Activated CD4-positive, alpha-beta T cell treated with anti-CD3 and anti-CD28 coated beads for 36 hours (primary cell): ENCODE data around the gene PDE4B. TPM values are rescaled to one million over a fixed set of nuclear protein-coding genes. Genes with fewer than 3 reads are reported as not detected.
"Not testable (repeated sequence)": the region's sequence is repeated elsewhere in the genome, so short reads cannot be mapped to it uniquely, and the experiment has no call there.

Experiments
- ATAC-seq: fragments of 200-7000 bp; cut with Tn5 transposase; one replicate; pipeline ENCODE4 v1.10.0; 2021; ENCODE audit warnings: mild to moderate bottlenecking, moderate library complexity
- CTCF ChIA-PET: fragments of 350-600 bp; sonication (Branson Sonifier 250); formaldehyde crosslinking; loops from one replicate; lab custom pipeline; 2021; ENCODE audit warnings: antibody characterized with exemption; lab: Charles Lee
- POLR2A ChIA-PET: fragments of 350-600 bp; sonication (Branson Sonifier 250); formaldehyde crosslinking; loops from one replicate; lab custom pipeline; 2021; ENCODE audit warnings: antibody characterized with exemption, inconsistent platforms; lab: Charles Lee
- DNase-seq: peaks from one replicate; pipeline ENCODE4 v3.0.0-alpha.2; 2020
- H3K27ac Mint-ChIP-seq: one replicate; pipeline ENCODE4 v1.8.0; 2021; ENCODE audit warnings: mixed read lengths
- H3K27me3 Mint-ChIP-seq: one replicate; pipeline ENCODE4 v1.8.0; 2021; ENCODE audit warnings: mixed read lengths
- H3K36me3 Mint-ChIP-seq: one replicate; pipeline ENCODE4 v1.8.0; 2021; ENCODE audit warnings: low read depth, mixed read lengths
- H3K4me1 Mint-ChIP-seq: one replicate; pipeline ENCODE4 v1.8.0; 2021; ENCODE audit warnings: mixed read lengths
- H3K4me3 Mint-ChIP-seq: one replicate; pipeline ENCODE4 v1.8.0; 2021; ENCODE audit warnings: mild to moderate bottlenecking, moderate library complexity, mixed read lengths
- H3K9me3 Mint-ChIP-seq: one replicate; pipeline ENCODE4 v1.8.0; 2021; ENCODE audit warnings: low read depth, mixed read lengths
- intact Hi-C, 2 experiments: fragments of 100-400 bp; cut with DNase I in 1 of 2; cut with micrococcal nuclease in 1 of 2; formaldehyde crosslinking; loops; one replicate each; pipeline versions ENCODE4 v1.14.2 to v1.15.1; 2022 to 2024; cut with DNase I, micrococcal nuclease
- total RNA-seq, 2 experiments: library from RNA; stranded (reverse); gene quantifications; one replicate each; pipeline ENCODE4 v1.2.3, GENCODE V29; 2021

PDE4B gene
- total RNA-seq, 2 experiments from 2014 or later = 24.2 to 24.7 TPM

DNA sequence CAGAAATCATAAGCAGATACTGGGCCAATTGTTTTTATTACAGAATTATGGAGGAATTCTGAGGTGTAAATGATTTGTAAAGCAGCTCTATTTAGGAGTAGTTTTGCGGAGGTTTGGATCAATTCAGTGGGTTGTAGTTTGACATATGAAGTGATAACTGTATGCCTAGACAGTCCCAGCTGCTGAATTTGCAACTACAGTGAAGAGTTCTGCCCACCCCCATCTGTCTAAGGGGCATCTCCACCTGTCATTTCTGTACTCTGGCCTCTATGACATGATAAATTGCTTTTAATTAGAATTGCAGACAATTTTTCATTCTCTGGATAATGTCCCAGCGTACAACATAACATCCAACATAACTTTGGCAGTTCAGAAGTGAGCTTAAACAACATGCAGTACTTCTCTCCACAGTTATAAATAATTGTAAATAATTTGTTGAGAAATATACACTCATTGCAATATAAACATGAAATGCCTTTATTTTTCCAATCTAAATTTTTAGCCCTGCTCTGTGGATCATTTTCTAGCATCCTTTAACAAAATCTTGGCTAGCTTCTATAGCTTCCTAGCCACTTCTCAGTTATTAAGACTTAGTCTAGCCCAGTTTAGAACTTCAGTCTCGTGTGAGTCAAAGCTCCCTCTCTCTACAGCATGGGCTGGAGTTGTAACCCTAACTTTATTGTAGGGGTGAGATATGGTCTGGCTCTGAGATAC lies 52.3 kb downstream of the PDE4B start:
- ChIA-PET POLR2A (no interaction called here), CTCF (interaction anchor here (1.4 kb wide), 1 partner anchor 45 kb away, joined by 5 read pairs; no protein-coding TSS in a partner anchor)
- Mint-ChIP-seq H3K4me1 (no peaks in the 10 kb centered on the region), H3K36me3 (no peaks in the 10 kb centered on the region), H3K4me3 (no peak overlapping the region), H3K27me3 (peaks cover 3% of the 10 kb centered on the region), H3K27ac (no peak overlapping the region), H3K9me3 (peaks cover 9% of the 10 kb centered on the region)
- intact Hi-C loops = no loop called here
- ATAC-seq = no peak
- DNase-seq = no peak

DNA sequence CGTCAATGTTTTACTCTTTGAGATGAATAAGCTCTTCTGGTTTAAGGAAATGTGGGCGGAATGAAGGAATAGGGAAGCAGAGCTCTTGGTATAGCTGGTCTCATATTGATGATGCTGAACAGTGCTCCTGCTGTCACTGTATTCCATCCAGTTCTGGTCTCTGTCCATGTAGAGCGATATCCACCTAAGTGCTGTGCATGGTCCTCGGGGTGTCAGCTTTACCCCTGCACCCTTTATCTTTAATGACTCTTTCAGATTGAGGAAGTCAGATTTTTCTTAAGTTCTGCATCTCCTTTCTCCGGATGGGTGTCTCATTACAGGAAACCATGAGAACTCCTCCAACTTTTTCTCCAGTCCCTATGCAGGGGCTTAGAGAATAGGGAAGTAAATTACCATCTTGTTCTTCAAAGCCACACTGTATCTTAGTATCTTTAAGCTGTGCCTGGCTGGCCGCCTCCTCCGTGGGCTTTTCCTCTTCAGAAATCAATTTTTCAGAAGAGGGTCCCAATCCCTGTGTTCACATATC lies 52.9 kb downstream of the PDE4B start:
- H3K27ac Mint-ChIP-seq = no peak overlapping the region
- no peak overlapping the region for H3K4me3 Mint-ChIP-seq
- peaks cover 12% of the 10 kb centered on the region for H3K9me3 Mint-ChIP-seq
- POLR2A ChIA-PET = no interaction called here
- H3K27me3 Mint-ChIP-seq = peaks cover 3% of the 10 kb centered on the region
- no peaks in the 10 kb centered on the region for H3K36me3 Mint-ChIP-seq
- ATAC-seq (no peak), DNase-seq (no peak)
- CTCF ChIA-PET = interaction anchor here (1.4 kb wide), 1 partner anchor 44 kb away, joined by 5 read pairs; no protein-coding TSS in a partner anchor
- H3K4me1 Mint-ChIP-seq = no peaks in the 10 kb centered on the region
- intact Hi-C loops = no loop called here

GRCh38 chr1:65846866-65847265 lies 54.2 kb downstream of the PDE4B start:
- no peak for ATAC-seq
- H3K27me3 Mint-ChIP-seq = peaks cover 3% of the 10 kb centered on the region
- H3K36me3 Mint-ChIP-seq = no peaks in the 10 kb centered on the region
- H3K9me3 Mint-ChIP-seq = peaks cover 12% of the 10 kb centered on the region
- ChIA-PET POLR2A (no interaction called here), CTCF (interaction anchor here (1.0 to 1.4 kb wide), 2 partner anchors 10 to 43 kb away, joined by 4 to 5 read pairs; no protein-coding TSS in a partner anchor)
- no peak overlapping the region for H3K4me3 Mint-ChIP-seq
- H3K4me1 Mint-ChIP-seq = no peaks in the 10 kb centered on the region
- no peak for DNase-seq
- H3K27ac Mint-ChIP-seq = no peak overlapping the region
- intact Hi-C loops = no loop called here

- ChIA-PET POLR2A (interaction anchor here (0.6 kb wide), 1 partner anchor 449 kb away, joined by 3 read pairs; no protein-coding TSS in a partner anchor), CTCF (no interaction called here)
- no peak for ATAC-seq
Measured at GRCh38 chr1:65850281-65850680, 57.6 kb downstream of the PDE4B start.

DNA sequence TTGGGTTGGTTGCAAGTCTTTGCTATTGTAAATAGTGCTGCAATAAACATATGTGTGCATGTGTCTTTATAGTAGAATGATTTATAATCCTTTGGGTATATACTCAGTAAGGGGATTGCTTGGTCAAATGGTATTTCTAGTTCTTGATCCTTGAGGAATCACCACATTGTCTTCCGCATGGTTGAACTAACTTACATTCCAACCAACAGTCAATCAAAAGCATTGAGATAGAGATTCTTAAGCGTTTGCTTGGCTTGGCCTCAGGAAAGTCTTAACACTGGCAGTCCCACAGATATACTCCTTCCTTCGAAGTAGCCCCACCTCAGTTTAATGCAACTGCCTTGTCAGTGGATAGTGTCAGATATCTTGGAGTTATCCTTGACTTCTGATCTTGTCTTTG lies 63.9 kb downstream of the PDE4B start:
- ATAC-seq, H3K36me3 Mint-ChIP-seq, H3K4me3 Mint-ChIP-seq, H3K27me3 Mint-ChIP-seq, H3K9me3 Mint-ChIP-seq, H3K4me1 Mint-ChIP-seq, intact Hi-C loops, H3K27ac Mint-ChIP-seq, CTCF ChIA-PET, POLR2A ChIA-PET, DNase-seq: not testable (repeated sequence)

More at GRCh38 chr1:65850281-65850680, 57.6 kb downstream of the PDE4B start:
- H3K4me1 Mint-ChIP-seq = no peaks in the 10 kb centered on the region
- H3K36me3 Mint-ChIP-seq = no peaks in the 10 kb centered on the region
- peaks cover 12% of the 10 kb centered on the region for H3K9me3 Mint-ChIP-seq
- H3K27me3 Mint-ChIP-seq = peaks cover 3% of the 10 kb centered on the region
- no peak overlapping the region for H3K4me3 Mint-ChIP-seq
- no peak for DNase-seq
- no peak overlapping the region for H3K27ac Mint-ChIP-seq
- intact Hi-C loops = no loop called here

- no peaks in the 10 kb centered on the region for H3K4me1 Mint-ChIP-seq
- POLR2A ChIA-PET = no interaction called here
- ATAC-seq (peak; percentile 57), DNase-seq (no peak)
- H3K4me3 Mint-ChIP-seq = no peak overlapping the region
- H3K9me3 Mint-ChIP-seq = peaks cover 6% of the 10 kb centered on the region
- H3K27me3 Mint-ChIP-seq = peaks cover 8% of the 10 kb centered on the region
- H3K36me3 Mint-ChIP-seq = no peaks in the 10 kb centered on the region
- H3K27ac Mint-ChIP-seq = no peak overlapping the region
- intact Hi-C loops = no loop called here
- CTCF ChIA-PET = no interaction called here
Measured at GRCh38 chr1:65866439-65866838, 73.7 kb downstream of the PDE4B start.

DNA sequence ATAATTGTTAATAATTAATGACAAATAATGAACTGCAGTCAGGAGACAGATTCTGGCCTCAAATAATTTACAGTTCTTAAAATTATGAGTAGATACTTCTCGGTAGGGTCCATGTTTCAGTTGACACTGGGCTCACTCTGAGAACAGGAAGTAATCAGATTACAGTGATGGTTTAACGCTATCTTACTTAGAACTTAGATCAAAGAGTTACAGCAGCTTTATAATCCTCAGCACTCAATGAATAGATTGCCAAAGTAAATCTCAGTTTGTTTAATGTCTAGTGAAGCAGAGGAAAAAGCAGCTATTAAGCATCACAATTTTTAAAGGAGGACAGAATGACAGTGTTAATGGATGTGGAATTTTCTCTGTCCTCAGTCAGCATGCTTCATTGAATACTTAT lies 79.6 kb downstream of the PDE4B start:
- ChIA-PET CTCF (no interaction called here), POLR2A (no interaction called here)
- Mint-ChIP-seq H3K27ac (no peak overlapping the region), H3K4me1 (no peaks in the 10 kb centered on the region), H3K4me3 (no peak overlapping the region), H3K27me3 (peaks cover 10% of the 10 kb centered on the region), H3K9me3 (peaks cover 3% of the 10 kb centered on the region), H3K36me3 (no peaks in the 10 kb centered on the region)
- ATAC-seq (no peak), DNase-seq (no peak)
- intact Hi-C loops = no loop called here

DNA sequence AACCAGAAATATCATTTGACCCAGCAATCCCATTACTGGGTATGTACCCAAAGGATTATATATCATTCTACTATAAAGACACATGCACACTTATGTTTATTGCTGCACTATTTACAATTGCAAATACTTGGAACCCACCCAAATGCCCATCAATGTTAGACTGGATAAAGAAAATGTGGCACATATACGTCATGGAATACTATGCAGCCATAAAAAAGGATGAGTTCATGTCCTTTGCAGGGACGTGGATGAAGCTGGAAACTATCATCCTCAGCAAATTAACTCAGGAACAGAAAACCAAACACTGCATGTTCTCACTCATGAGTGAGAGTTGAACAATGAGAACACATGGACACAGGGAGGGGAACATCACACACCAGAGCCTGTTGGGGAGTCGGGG lies 85.6 kb downstream of the PDE4B start:
- ATAC-seq, H3K27ac Mint-ChIP-seq, intact Hi-C loops, DNase-seq, H3K4me3 Mint-ChIP-seq, H3K36me3 Mint-ChIP-seq, H3K9me3 Mint-ChIP-seq, H3K27me3 Mint-ChIP-seq, CTCF ChIA-PET, H3K4me1 Mint-ChIP-seq: not testable (repeated sequence)
- POLR2A ChIA-PET = interaction anchor here (0.7 kb wide), 1 partner anchor 41 kb away, joined by 4 read pairs; no protein-coding TSS in a partner anchor

- Mint-ChIP-seq H3K27ac (no peak overlapping the region), H3K36me3 (no peaks in the 10 kb centered on the region), H3K27me3 (peaks cover 2% of the 10 kb centered on the region), H3K9me3 (peaks cover 5% of the 10 kb centered on the region), H3K4me1 (no peaks in the 10 kb centered on the region), H3K4me3 (no peak overlapping the region)
- ChIA-PET POLR2A (no interaction called here), CTCF (no interaction called here)
- intact Hi-C loops = no loop called here
- ATAC-seq = no peak
- no peak for DNase-seq
Measured at GRCh38 chr1:65880611-65881010, 87.9 kb downstream of the PDE4B start.

GRCh38 chr1:65881067-65881594 lies 88.4 kb downstream of the PDE4B start:
- ChIA-PET POLR2A (no interaction called here), CTCF (no interaction called here)
- Mint-ChIP-seq H3K27me3 (peaks cover 2% of the 10 kb centered on the region), H3K27ac (no peak overlapping the region), H3K4me3 (no peak overlapping the region), H3K9me3 (peaks cover 5% of the 10 kb centered on the region), H3K36me3 (no peaks in the 10 kb centered on the region), H3K4me1 (no peaks in the 10 kb centered on the region)
- intact Hi-C loops = no loop called here
- DNase-seq (no peak), ATAC-seq (no peak)

- no peak overlapping the region for H3K4me3 Mint-ChIP-seq
- no peak for ATAC-seq
- intact Hi-C loops = no loop called here
- H3K9me3 Mint-ChIP-seq = peaks cover 3% of the 10 kb centered on the region
- POLR2A ChIA-PET = no interaction called here
- peaks cover 2% of the 10 kb centered on the region for H3K27me3 Mint-ChIP-seq
- no peak overlapping the region for H3K27ac Mint-ChIP-seq
- no peak for DNase-seq
- CTCF ChIA-PET = no interaction called here
- H3K4me1 Mint-ChIP-seq = no peaks in the 10 kb centered on the region
- no peaks in the 10 kb centered on the region for H3K36me3 Mint-ChIP-seq
Measured at GRCh38 chr1:65882076-65882475, 89.4 kb downstream of the PDE4B start.

GRCh38 chr1:65889441-65889840 lies 96.7 kb downstream of the PDE4B start:
- H3K4me3 Mint-ChIP-seq = no peak overlapping the region
- POLR2A ChIA-PET = no interaction called here
- CTCF ChIA-PET = interaction anchor here (0.7 to 0.8 kb wide), 2 partner anchors 43 to 842 kb away, joined by 3 to 5 read pairs; no protein-coding TSS in a partner anchor
- no peaks in the 10 kb centered on the region for H3K9me3 Mint-ChIP-seq
- ATAC-seq (no peak), DNase-seq (no peak)
- peaks cover 13% of the 10 kb centered on the region for H3K27me3 Mint-ChIP-seq
- H3K36me3 Mint-ChIP-seq = no peaks in the 10 kb centered on the region
- H3K27ac Mint-ChIP-seq = no peak overlapping the region
- H3K4me1 Mint-ChIP-seq = no peaks in the 10 kb centered on the region
- intact Hi-C loops = no loop called here
